GM18520 (cell line): Measurements from ENCODE around the gene TNNT2.

Experiments
- ATAC-seq: cut with Tn5 transposase; IDR thresholded peaks from one replicate; pipeline ENCODE4 v1.9.1; 2021; ENCODE audit not compliant: unreplicated experiment

TNNT2 gene

GRCh38 chr1:201377611-201378092, at the start of gene TNNT2:
Gene TNNT2, minus strand, starts transcription at chr1:201377680. Its CDS starts 4,426 bp downstream, at chr1:201373254.
- ATAC-seq: no peak

GRCh38 chr1:201426479-201427310, 49.2 kb upstream of the TNNT2 start:
- no peak for ATAC-seq

- no peak for ATAC-seq
Observed at GRCh38 chr1:201424146-201424545, 46.7 kb upstream of the TNNT2 start.

GRCh38 chr1:201423655-201424054, 46.2 kb upstream of the TNNT2 start:
- ATAC-seq: no peak

DNA sequence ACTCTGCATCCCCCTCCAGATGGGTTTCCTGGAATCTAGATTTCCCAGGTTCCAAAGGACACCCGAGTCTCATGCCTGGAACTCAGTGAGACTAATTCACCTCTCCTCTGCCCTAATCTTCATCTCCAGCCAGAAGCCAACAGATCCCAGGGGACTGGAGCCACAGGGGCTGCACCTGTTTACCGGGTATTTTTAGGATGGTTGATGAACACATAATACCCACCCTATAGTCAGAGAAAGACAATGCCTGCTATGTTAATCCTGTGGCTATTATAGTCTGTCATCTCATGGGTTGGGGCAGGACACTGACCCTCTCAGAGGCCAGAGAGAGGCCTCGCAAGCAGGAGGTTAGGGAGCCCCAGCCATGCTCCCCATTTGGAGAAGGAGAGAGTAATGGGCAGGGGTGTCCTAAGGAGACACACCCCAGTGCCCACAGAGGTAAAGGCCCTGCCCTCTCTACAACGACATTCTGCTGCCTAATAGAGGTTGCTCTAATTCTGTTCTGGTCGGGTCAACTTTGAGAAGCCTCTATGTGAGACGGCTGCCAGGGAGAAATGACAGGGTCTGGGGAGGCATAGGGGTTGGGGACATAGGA, 45.1 kb upstream of the TNNT2 start:
- ATAC-seq: no peak

DNA sequence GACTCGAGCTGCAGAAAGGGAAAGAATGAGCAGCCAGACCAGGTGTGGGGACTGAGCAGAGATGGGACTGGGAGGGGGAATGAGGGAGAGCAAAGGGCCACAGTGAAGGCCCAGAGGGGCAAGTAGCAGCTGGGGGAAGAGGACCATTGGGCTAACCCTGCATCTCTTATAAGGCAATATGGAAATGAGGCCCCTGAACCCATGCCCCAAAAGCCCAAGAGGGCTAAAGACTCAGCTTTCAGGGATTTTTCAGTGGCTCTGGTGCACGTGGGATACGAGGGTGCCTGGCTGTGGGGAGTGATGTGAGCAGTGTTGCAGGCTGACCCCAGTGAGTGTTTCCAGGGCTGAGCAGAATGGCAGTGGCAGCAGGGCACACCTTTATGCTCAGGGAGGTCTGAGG, 44.5 kb upstream of the TNNT2 start:
- no peak for ATAC-seq

GRCh38 chr1:201421041-201421440, 43.6 kb upstream of the TNNT2 start:
- no peak for ATAC-seq

DNA sequence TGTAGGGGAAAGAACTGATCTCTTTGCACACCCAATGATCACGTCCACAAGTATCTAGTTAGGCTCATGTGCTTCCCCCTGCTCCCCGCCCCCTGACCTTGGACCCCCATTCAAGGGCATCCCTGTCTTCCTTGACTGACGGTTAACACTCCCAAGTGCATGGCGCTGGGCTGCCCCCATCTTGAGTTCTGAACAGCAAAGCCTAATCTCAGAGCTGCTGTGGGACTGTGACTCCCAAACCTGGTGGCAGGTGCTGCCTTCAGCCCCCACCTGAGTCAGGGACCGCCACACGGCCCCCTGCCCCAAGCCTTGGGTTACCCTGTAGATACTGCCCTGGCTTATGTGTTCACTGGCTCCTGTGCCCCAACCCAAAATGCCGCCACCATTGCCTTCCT, 43.1 kb upstream of the TNNT2 start:
- no peak for ATAC-seq

GRCh38 chr1:201419746-201420607, 42.5 kb upstream of the TNNT2 start:
- no peak for ATAC-seq

- no peak for ATAC-seq
Observed at GRCh38 chr1:201419256-201419655, 41.8 kb upstream of the TNNT2 start.

GRCh38 chr1:201418461-201418860, 41.0 kb upstream of the TNNT2 start:
- no peak for ATAC-seq

DNA sequence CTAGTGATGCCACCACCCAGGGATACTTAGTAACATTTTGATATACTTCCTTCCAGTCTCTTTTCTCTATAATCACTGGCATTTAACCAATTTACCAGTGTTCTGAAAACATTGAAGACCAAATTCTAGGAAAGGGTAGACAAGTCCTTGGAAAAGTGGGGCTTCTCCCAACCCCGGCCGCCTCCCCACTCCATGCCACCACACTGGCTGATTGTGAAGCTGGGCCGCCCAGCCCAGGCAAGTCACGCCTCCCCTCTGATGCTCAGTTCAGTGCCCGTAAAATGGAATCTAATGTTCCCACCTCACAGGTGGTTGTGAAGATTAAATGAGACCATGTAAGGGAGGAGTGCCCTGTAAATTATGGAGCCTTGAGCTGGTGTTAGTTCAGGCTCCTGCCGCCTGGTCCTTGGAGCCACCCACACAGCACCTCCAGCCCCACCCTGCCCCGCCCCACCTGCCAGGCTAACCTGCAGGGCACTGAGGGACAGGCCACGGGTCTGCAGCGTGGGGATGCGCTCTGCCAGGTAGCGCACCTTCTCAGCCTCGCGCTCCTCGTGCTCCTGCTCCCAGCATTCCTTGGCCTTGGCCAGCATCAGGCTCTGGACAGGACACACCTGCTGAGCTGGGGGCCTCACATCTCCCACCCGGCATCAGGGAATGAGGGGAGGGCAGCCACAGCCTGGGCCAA, 36.7 kb upstream of the TNNT2 start:
- no peak for ATAC-seq

- no peak for ATAC-seq
Observed at GRCh38 chr1:201411292-201411691, 33.8 kb upstream of the TNNT2 start.

- no peak for ATAC-seq
Observed at GRCh38 chr1:201409440-201409839, 32.0 kb upstream of the TNNT2 start.

DNA sequence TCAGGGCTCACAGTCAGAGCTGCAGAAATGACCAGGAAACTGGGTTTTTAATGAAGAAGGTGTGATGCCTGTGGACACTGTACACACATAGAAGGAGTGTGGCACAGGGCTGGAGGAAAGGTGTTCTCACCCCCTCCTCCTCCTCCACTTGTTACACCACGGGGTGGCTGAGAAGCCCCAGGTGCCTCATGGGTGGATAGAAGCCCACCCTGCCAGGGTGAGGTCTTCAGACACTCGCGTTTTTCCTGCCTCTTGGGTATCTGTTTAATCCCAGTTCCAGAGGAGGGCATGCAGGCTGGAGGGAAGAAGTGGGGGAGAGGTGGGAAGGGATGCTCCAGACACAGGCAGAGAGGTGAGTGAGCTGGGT, 31.3 kb upstream of the TNNT2 start:
- no peak for ATAC-seq

- no peak for ATAC-seq
Observed at GRCh38 chr1:201408176-201408833, 30.8 kb upstream of the TNNT2 start.

- no peak for ATAC-seq
Observed at GRCh38 chr1:201406831-201407406, 29.4 kb upstream of the TNNT2 start.

DNA sequence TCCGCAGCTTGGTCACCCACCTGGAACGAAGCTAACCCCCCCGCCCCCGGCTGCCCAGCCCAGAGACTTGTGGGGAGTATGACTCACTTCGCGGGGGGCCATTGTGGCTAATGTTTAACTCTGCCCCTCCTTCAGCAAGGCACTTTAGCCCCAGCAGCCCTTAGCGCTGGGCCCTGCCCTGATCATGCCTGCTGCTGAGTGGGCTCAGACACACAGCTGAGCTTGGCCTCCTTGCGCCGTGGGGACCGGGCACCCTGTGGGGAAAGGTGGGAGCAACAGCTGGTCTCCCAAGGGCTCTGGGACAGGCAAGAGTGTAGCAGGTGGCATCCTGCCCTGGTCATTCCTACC, 28.0 kb upstream of the TNNT2 start:
- ATAC-seq: no peak

DNA sequence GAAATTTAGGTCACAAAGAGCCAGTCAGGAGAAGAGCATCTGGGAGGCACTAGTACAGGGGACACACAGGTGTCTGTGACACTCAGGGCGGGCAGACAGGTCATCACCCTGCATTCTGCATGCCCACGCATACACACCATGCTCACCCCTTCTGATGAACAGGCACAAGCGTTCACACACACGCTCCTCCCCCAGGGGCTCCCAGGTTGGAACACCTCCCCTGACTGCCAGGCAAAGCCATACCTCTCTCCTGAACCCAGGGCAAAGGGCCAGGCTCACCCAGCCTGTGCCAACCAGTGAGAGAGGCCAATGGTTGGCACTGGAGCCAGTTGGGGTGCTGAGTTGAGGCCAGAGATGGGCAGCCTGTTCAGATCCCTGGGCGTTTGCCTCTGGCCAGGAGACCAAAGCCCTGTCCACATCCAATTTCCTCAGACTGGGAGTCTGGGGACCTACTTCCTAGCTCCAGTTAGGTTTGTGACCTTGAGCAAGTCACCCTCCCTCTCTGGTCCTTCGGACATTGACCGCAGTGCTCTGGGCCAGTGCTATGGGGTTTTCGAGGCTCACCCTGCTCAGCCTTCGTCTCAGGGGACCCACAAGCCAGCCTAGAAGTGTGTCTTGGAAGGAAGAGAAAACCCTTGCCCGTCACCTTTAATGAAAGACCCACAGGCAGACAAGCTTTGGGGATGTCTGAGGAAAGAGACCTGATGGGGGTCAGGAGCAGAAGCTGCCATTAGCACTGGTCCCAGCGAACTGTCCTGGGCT, 27.4 kb upstream of the TNNT2 start:
- ATAC-seq: no peak

- ATAC-seq: no peak
Observed at GRCh38 chr1:201404055-201404454, 26.6 kb upstream of the TNNT2 start.
